Activated B cell treated with CpG ODN at 0.5 μM for 24 hours (primary cell): ENCODE data around the gene RAB17. TPM values are rescaled to one million over a fixed set of nuclear protein-coding genes. Genes with fewer than 3 reads are reported as not detected.

ENCODE experiments used
- ATAC-seq: fragments of 200-7000 bp; cut with Tn5 transposase; one replicate; pipeline ENCODE4 v1.10.0; 2021; ENCODE audit warnings: low read depth, mild to moderate bottlenecking, moderate library complexity
- CTCF ChIA-PET: fragments of 350-600 bp; sonication (Branson Sonifier 250); formaldehyde crosslinking; loops from one replicate; lab custom pipeline; 2021; ENCODE audit warnings: antibody characterized with exemption; lab: Charles Lee
- POLR2A ChIA-PET: fragments of 350-600 bp; sonication (Branson Sonifier 250); formaldehyde crosslinking; loops from one replicate; lab custom pipeline; 2021; ENCODE audit warnings: antibody characterized with exemption; lab: Charles Lee
- DNase-seq: peaks from one replicate; pipeline ENCODE4 v3.0.0; 2022
- H3K27ac Mint-ChIP-seq: one replicate; pipeline ENCODE4 v1.8.0; 2020; ENCODE audit warnings: mixed read lengths
- H3K27me3 Mint-ChIP-seq: one replicate; pipeline ENCODE4 v1.8.0; 2021; ENCODE audit warnings: mixed read lengths
- H3K36me3 Mint-ChIP-seq: one replicate; pipeline ENCODE4 v1.8.0; 2021; ENCODE audit warnings: low read depth, mixed read lengths
- H3K4me1 Mint-ChIP-seq: one replicate; pipeline ENCODE4 v1.8.0; 2021; ENCODE audit warnings: mixed read lengths
- H3K4me3 Mint-ChIP-seq: one replicate; pipeline ENCODE4 v1.8.0; 2020; ENCODE audit warnings: mild to moderate bottlenecking, mixed read lengths
- H3K9me3 Mint-ChIP-seq: one replicate; pipeline ENCODE4 v1.8.0; 2020; ENCODE audit warnings: mixed read lengths
- intact Hi-C: fragments of 100-400 bp; cut with micrococcal nuclease; formaldehyde crosslinking; loops from one replicate; pipeline ENCODE4 v1.15.1; 2024
- total RNA-seq: library from RNA; stranded (reverse); gene quantifications from 2 replicates; pipeline ENCODE4 v1.2.3, GENCODE V29; 2022
- TF ChIP-seq, protein P1 (sequence below): fragments of 200-600 bp; IDR thresholded peaks from one replicate; pipeline ENCODE4 v1.8.0; 2022; ENCODE audit warnings: antibody characterized with exemption, mild to moderate bottlenecking

Gene RAB17
- total RNA-seq, 1 donor from 2014 or later: not detected

DNA sequence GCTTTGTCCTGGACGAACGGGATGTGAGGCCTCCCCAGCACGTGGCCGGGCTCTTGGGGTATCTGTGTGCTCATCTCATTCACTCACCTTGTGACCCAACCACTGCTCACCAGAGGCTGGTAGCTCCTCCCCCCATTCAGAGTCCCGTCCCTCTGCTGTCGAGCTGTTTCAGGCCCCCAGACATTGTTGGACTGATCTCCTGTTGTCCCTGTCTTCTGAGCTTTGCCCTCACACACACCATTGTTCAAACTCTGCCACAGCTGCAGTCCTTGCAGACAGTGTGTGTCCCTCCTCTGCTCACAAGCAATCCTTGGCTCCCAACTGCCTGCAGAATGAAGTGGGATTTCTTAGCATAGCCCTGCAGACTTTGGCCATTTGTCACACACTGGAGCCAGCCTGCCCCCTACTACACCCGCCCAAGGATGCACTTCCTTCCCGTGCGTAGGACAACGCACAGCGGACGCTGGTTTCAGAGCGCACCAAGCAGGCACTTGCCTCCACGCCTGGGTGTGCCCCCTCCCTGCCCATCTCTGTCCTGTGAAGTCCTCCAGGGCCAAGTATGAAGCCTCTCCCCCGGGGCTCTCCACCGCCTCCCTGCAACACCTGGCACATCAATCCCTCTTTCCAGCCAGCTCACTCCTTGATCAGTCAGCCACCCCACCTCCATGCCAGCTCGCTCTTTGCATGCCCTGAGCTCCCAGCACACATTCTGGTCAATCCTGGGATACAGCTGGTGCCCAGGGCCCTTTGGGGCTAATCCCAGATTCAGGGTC, 40.7 kb downstream of the RAB17 start:
- TF ChIP-seq, protein P1, sequence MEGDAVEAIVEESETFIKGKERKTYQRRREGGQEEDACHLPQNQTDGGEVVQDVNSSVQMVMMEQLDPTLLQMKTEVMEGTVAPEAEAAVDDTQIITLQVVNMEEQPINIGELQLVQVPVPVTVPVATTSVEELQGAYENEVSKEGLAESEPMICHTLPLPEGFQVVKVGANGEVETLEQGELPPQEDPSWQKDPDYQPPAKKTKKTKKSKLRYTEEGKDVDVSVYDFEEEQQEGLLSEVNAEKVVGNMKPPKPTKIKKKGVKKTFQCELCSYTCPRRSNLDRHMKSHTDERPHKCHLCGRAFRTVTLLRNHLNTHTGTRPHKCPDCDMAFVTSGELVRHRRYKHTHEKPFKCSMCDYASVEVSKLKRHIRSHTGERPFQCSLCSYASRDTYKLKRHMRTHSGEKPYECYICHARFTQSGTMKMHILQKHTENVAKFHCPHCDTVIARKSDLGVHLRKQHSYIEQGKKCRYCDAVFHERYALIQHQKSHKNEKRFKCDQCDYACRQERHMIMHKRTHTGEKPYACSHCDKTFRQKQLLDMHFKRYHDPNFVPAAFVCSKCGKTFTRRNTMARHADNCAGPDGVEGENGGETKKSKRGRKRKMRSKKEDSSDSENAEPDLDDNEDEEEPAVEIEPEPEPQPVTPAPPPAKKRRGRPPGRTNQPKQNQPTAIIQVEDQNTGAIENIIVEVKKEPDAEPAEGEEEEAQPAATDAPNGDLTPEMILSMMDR: no peak
- H3K9me3 Mint-ChIP-seq: peaks cover 8% of the 10 kb centered on the region
- peaks cover 6% of the 10 kb centered on the region for H3K27me3 Mint-ChIP-seq
- ATAC-seq (no peak), DNase-seq (no peak)
- H3K4me3 Mint-ChIP-seq: no peak overlapping the region
- H3K36me3 Mint-ChIP-seq: no peaks in the 10 kb centered on the region
- no peaks in the 10 kb centered on the region for H3K4me1 Mint-ChIP-seq
- intact Hi-C loops: no loop called here
- CTCF ChIA-PET: interaction anchor here (1.2 to 1.3 kb wide), 2 partner anchors 22 to 195 kb away, joined by 3 to 5 read pairs; no protein-coding TSS in a partner anchor
- POLR2A ChIA-PET: no interaction called here
- H3K27ac Mint-ChIP-seq: no peak overlapping the region

- peaks cover 4% of the 10 kb centered on the region for H3K27me3 Mint-ChIP-seq
Observed at GRCh38 chr2:237549216-237549615, 41.3 kb downstream of the RAB17 start.

DNA sequence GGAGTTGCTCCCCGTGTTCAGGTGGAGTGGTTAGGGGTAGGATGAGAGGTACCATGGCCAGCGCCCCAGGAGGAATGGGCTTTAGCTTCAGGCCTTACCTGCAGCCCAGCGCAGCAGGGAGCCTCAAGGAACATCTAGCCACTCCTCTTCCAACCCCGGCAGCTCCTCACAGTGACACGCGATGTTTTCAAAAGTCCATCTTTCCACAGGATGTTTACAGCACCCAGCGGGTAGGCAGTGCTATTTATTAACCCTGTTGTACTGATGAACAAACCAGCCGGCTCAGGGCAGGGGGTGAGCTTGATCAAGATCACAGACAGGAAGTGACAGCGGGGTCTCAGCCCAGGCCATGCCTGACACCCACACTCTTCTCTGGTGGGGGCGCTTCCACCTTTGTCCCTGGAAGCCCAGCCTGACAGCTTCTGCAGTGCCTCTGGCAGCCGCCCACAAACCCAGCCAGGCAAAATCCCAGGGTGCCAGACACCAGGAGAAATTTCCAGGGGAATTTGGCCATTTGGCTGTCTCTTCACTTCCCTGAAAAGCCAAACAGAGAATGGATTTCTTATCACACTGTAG, 42.6 kb downstream of the RAB17 start:
- ATAC-seq (no peak), DNase-seq (no peak)
- Mint-ChIP-seq H3K9me3 (no peaks in the 10 kb centered on the region), H3K27ac (no peak overlapping the region), H3K36me3 (no peaks in the 10 kb centered on the region), H3K4me3 (no peak overlapping the region), H3K27me3 (no peaks in the 10 kb centered on the region), H3K4me1 (no peaks in the 10 kb centered on the region)
- ChIA-PET POLR2A (no interaction called here), CTCF (no interaction called here)
- intact Hi-C loops: no loop called here
- TF ChIP-seq, protein P1: no peak

More at GRCh38 chr2:237549216-237549615, 41.3 kb downstream of the RAB17 start:
- no peak for DNase-seq
- no peaks in the 10 kb centered on the region for H3K36me3 Mint-ChIP-seq
- H3K4me1 Mint-ChIP-seq: no peaks in the 10 kb centered on the region
- no peak overlapping the region for H3K27ac Mint-ChIP-seq
- TF ChIP-seq, protein P1: no peak
- peaks cover 8% of the 10 kb centered on the region for H3K9me3 Mint-ChIP-seq
- POLR2A ChIA-PET: no interaction called here
- no peak overlapping the region for H3K4me3 Mint-ChIP-seq
- no peak for ATAC-seq
- CTCF ChIA-PET: interaction anchor here (1.3 kb wide), 1 partner anchor 23 kb away, joined by 5 read pairs; no protein-coding TSS in a partner anchor
- intact Hi-C loops: no loop called here

DNA sequence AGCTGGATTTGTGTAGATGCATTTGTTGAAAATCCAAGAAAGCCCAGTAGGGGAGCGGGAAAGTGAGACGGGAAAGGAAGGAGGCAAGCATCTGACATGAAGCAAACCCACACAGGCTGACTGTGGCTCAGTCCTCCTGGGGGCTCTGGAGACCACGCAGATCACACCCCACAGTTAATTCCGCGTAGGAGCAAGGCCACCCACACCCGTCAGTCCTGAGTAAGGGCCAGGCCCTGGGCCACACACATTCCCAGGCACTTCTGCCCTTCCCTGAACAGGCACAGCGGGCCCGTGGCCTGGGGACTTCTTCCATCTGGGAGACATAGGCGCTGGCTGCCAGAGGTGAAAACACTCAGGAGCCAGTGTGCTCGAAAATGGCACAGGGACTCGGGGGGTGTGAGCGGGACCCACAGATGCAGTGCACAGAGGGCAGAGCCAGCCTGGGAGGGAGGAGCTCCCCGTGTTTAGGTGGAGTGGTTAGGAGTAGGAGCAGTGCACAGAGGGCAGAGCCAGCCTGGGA, 43.6 kb downstream of the RAB17 start:
- no peaks in the 10 kb centered on the region for H3K4me1 Mint-ChIP-seq
- no peaks in the 10 kb centered on the region for H3K9me3 Mint-ChIP-seq
- ChIA-PET POLR2A (interaction anchor here (0.6 kb wide), 1 partner anchor 34 kb away, joined by 5 read pairs; no protein-coding TSS in a partner anchor), CTCF (no interaction called here)
- no peaks in the 10 kb centered on the region for H3K36me3 Mint-ChIP-seq
- H3K27ac Mint-ChIP-seq: no peak overlapping the region
- intact Hi-C loops: no loop called here
- no peak for DNase-seq
- TF ChIP-seq, protein P1: no peak
- H3K27me3 Mint-ChIP-seq: no peaks in the 10 kb centered on the region
- no peak for ATAC-seq
- H3K4me3 Mint-ChIP-seq: no peak overlapping the region
